GM21381 (cell line): ENCODE measurements around the gene POLG.

Source experiments
- ATAC-seq: cut with Tn5 transposase; IDR thresholded peaks from one replicate; pipeline ENCODE4 v1.9.1; 2021; ENCODE audit warnings: mild to moderate bottlenecking, moderate library complexity; ENCODE audit not compliant: unreplicated experiment

Gene POLG

GRCh38 chr15:89356634-89357298 is 22.1 kb upstream of the POLG start:
- ATAC-seq, result no peak

DNA sequence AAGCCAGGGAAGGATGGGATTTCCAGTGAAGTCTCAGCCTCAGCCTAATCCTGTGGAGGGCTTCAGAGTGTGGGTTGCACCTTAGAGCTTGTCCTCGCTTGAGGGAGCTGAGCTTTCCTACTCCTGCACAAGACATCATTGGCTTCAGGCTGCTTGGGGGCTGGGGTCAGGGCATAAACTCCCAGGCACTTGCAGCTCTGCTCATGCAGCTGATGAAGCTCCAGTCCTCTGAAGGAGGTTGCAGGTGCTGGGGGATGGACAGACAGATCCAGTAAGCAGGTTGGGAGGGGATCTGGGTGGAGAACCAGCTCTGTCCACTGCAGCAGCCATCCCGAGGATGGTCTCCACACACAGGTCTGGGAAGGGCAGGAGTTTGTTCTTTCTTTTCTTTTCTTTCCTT is 19.4 kb upstream of the POLG start:
- ATAC-seq, result no peak

DNA sequence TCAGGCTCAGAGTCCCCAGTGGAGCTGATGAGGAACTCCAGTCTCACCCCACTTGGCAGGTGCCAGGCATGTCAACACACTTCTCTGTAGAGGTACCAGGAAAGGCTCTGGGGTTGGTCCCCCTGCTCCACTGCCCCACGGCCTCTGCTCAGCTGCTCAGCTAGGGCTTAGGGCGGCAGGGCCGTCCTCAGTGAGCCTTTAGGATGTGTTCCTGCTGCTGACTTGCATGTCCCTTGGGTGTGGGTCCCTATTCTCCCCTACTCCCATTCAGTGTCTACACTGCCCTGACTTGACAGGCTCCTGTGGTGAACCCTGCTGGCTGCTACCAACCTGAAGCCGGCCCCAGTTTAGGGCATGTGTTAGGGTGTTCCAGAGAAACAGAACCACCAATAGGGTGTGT is 17.9 kb upstream of the POLG start:
- ATAC-seq, result no peak

GRCh38 chr15:89349206-89349558 is 14.6 kb upstream of the POLG start:
- ATAC-seq, result no peak

DNA sequence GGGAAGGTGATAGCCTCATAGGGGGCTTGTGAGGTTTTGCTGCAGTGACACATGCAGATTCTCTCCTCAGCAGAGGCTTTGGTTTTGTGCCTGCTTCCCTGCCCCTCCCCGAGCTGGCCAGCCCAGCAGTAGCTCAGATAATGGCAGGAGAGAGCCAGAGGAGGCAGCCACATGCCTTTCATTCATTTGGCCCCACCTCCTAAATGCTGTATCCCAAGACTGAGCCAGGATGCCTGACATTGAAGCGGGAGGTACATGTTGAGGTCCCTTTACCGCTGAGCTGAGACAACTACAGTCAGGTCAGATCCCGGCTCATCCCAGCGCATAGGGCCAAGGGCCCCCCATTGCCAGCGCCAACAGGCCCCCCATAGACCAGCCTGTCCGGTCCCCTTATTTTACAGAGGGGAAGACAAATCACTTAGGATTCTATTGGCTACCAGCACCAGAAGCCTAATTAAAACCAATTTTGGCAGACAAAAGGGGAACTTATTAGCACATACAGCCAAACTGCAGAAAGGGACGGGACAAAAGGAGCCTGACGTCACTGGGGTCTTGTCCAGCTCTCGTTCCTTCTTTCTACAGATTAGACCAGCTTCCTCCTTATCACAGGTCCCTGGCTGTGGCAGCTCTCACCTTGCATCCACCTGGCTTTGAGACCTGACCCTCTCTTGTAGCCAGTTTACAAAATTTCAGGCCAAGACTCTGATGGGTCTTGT is 12.1 kb upstream of the POLG start:
- ATAC-seq, result no peak

DNA sequence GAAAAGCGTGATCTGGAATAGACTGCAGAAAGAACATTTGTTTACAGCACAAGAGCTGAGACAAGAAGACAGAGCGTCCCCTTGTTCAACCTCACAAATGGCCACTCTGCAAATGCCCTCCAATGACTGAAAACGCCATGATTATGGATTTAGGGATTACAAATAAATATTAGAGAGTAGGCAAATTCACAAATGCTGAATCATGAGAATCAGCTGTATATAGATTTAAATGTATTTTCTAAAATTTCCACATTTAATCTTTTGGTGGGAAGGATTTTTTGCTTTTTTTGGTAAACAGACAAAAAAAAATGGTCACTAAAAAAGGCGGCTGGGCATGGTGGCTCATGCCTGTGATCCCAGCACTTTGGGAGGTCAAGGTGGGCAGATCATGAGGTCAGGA is 10.6 kb upstream of the POLG start:
- no peak for ATAC-seq

DNA sequence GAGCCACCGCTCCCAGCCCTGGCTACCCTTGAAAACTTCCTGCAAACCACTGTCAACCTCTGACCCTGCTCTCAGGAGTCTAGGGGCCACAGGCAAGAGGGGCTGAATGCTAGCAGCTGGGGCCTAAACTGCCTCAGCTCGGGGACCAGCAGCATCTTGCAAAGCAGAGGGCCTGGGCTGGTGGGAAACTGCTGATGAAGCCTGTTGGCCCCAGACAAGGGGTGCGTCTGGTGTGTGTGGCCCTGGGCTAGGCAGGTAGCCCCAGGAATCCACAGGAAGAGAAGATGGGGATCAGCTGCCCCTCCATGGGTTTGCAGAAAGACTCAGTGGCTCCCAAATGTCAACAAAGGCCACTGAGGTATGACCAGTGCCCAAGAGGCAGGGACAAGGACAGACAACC is 8.2 kb upstream of the POLG start:
- no peak for ATAC-seq

DNA sequence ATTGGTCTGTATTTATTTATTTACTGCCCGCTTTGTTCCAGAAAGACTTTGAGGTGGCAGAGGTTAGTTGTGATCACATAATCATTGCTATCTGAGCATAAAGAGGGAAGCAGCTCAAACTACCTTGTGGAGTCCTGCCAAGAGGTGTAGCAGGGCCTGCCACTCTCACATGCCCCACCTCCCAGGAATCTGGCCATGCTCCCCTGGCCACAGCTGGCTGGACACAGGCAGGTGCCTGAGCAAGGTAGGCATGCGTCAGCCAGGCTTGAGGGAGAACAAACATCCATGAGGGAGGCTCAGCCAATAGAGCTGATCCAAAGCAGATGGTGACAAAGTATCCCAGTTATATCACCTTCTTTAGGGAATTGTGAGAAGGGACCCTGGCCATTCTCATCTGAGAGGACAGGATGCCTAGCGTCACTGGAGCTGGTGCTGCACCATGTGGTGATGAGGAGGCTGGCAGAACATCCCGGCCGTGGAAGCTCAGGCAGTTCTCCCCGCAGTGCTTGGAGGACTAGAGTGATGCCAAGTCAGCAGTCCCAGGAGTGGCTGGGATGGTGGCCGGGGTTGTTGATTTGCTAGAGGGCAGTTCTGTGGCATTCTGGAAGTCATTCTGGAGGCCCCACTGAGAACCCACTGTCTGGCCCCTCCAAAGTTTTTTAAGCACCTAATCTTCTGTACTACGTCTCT is 6.8 kb upstream of the POLG start:
- no peak for ATAC-seq

DNA sequence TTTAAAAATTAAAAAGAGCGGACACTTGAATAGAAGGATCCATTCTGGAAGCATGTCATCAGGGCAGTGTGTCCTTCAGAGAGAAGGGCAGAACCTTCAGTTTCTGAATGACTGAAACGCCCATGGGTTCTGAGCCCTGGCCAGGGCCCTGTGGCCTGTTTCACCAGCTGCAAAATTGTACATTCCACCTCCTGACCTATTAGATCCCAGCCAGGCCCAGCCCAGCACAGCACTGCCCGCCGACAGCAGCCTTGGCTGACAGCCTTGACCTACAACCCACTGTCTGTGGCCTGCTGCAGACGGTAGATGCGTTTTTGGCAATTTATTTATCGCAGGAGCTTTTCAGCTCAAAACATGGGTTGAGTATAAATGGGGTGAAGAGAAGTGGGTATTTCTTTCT is 5.9 kb upstream of the POLG start:
- no peak for ATAC-seq

- ATAC-seq, result no peak
Measured at GRCh38 chr15:89338036-89338435, 3.4 kb upstream of the POLG start.

- peak; percentile 21 for ATAC-seq
Measured at GRCh38 chr15:89335298-89336041, 846 bp upstream of the POLG start.

- peak; percentile 0 for ATAC-seq
Measured at GRCh38 chr15:89333959-89334509, 590 bp downstream of the POLG start.

- no peak for ATAC-seq
Measured at GRCh38 chr15:89333011-89333860, 1.4 kb downstream of the POLG start.

GRCh38 chr15:89332446-89332845 is 2.2 kb downstream of the POLG start:
- no peak for ATAC-seq

GRCh38 chr15:89330881-89331595 is 3.6 kb downstream of the POLG start:
- ATAC-seq, result no peak

DNA sequence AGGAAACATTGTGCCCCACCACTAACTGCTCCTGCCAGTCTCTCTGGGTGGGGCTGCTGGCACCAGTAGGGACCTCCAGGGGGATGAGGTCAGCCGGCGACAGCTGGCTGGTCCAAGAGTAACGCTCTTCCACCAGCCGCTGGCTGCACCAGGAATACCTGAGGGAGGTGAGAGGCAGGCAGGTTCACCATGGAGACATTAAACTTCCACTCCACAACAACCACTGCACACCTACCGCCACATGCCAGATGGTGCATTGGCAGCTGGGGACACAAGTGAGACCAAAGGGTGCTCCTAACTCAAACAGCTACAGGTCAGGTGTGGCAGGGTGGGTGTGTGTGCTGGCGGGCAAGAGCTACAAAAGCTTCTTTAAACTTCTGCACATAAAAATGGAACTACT is 4.5 kb downstream of the POLG start:
- ATAC-seq, result no peak

DNA sequence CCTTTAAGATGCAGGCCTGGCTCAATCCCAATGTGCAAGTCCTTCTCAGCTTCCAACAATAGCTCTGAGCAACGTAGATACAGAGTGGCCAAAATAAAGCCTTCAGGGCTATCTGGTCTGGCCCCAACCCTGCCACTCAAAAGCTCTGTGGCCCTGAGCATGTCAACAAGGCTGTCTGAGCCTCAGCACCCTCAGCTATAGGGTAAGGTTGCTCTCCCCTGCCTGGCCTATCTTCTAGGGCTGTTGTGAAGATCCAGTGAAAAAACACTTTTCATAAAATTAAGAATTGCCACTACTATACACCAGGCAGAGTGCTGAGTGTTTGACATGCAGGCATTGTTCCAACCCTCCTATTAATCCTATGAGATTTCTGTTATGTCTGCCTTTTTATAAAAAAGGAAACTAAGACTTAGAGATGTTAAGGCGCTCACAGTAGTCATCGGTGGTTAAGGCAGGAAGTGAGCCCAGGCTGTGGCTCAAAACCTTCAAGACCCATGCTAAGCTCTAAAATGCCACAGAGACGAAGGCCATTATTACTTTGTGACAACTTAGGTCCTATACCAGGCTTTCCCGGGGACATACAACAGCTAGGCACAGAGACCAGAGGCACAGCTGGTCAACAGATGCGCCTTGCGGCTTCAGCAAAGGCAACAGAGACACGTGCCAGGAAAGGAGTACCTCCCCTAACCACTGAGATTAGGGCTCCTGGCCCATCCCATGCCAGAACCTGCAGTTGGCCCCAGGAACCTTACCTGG is 5.1 kb downstream of the POLG start:
- no peak for ATAC-seq

- no peak for ATAC-seq
Measured at GRCh38 chr15:89328398-89329254, 6.0 kb downstream of the POLG start.
